Fibroblast of lung (primary cell): ENCODE data around the gene GJD4. TPM values are rescaled to one million over a fixed set of nuclear protein-coding genes. Genes with fewer than 3 reads are reported as not detected.

Experiments used
- DNase-seq, 2 donors: peaks; one replicate each; pipeline versions ENCODE4 v3.0.0 to v3.0.0-alpha.2; 2010; ENCODE audit warnings: low read depth in 2 of 2
- H2AFZ ChIP-seq: 2 replicates; pipeline ENCODE4 v1.5.1; 2012; ENCODE audit warnings: low read length, control low read depth, inconsistent platforms
- H3K27ac ChIP-seq: 2 replicates; pipeline ENCODE4 v1.5.1; 2011; ENCODE audit warnings: low read length, control low read depth; ENCODE audit not compliant: insufficient read depth
- H3K27me3 ChIP-seq: 2 replicates; pipeline ENCODE4 v1.5.1; 2011; ENCODE audit warnings: mild to moderate bottlenecking, low read length; ENCODE audit not compliant: control insufficient read depth, insufficient read depth
- H3K36me3 ChIP-seq: 2 replicates; pipeline ENCODE4 v1.5.1; 2011; ENCODE audit warnings: low read length; ENCODE audit not compliant: control insufficient read depth, insufficient read depth
- H3K4me1 ChIP-seq: 2 replicates; pipeline ENCODE4 v1.5.1; 2011; ENCODE audit warnings: low read length; ENCODE audit not compliant: control insufficient read depth, insufficient read depth; ENCODE audit errors: extremely low read depth
- H3K4me2 ChIP-seq: 2 replicates; pipeline ENCODE4 v1.5.1; 2011; ENCODE audit warnings: low read length, control low read depth; ENCODE audit not compliant: insufficient read depth; ENCODE audit errors: extremely low read depth
- H3K4me3 ChIP-seq, 4 experiments: fragments of 200-600 bp in 1 of 4; sonication (generic) in 1 of 4; replicated peaks in 1 of 4; 2 replicates each; pipeline ENCODE4 v1.5.1; 2011 to 2016; ENCODE audit warnings: low read length in 4 of 4, low read depth in 3 of 4, mild to moderate bottlenecking in 3 of 4, control low read depth in 2 of 4, inconsistent platforms in 1 of 4, mixed read lengths in 1 of 4; ENCODE audit not compliant: insufficient read depth in 1 of 4; ENCODE audit errors: control extremely low read depth in 1 of 4
- H3K79me2 ChIP-seq: 2 replicates; pipeline ENCODE4 v1.5.1; 2012; ENCODE audit warnings: mild to moderate bottlenecking, low read length, inconsistent platforms; ENCODE audit not compliant: control insufficient read depth, insufficient read depth
- H3K9ac ChIP-seq: 2 replicates; pipeline ENCODE4 v1.5.1; 2011; ENCODE audit warnings: mild to moderate bottlenecking, low read length, control low read depth; ENCODE audit not compliant: insufficient read depth
- H3K9me3 ChIP-seq: 2 replicates; pipeline ENCODE4 v1.5.1; 2012; ENCODE audit warnings: low read depth, low read length; ENCODE audit not compliant: control insufficient read depth, insufficient read depth
- H4K20me1 ChIP-seq: 2 replicates; pipeline ENCODE4 v1.5.1; 2011; ENCODE audit warnings: low read length; ENCODE audit not compliant: control insufficient read depth, insufficient read depth; ENCODE audit errors: extremely low read depth
- CTCF ChIP-seq, 2 donors: IDR thresholded peaks in 1 of 2; conservative IDR thresholded peaks in 1 of 2; 1 replicate in 1 of 2; 2 replicates in 1 of 2; pipeline ENCODE4 v1.5.1; 2011 to 2012; ENCODE audit warnings: low read length in 2 of 2, control low read depth in 1 of 2, inconsistent platforms in 1 of 2, low read depth in 1 of 2, mild to moderate bottlenecking in 1 of 2
- EZH2 ChIP-seq: IDR thresholded peaks from 2 replicates; pipeline ENCODE4 v1.5.1; 2012; ENCODE audit warnings: low read length, control low read depth, mild to moderate bottlenecking; ENCODE audit errors: missing control alignments
- polyA plus RNA-seq, 2 donors: library from polyadenylated mRNA; depleted of rRNA in 1 of 2; stranded (reverse) in 1 of 2; unstranded in 1 of 2; fragments of >200 nt; gene quantifications; 2 replicates each; pipeline ENCODE4 v1.2.1, GENCODE V29; 2011 to 2012; ENCODE audit warnings: missing spikeins in 1 of 2
- total RNA-seq: library from RNA; depleted of rRNA; stranded (reverse); fragments of >200 nt; gene quantifications from 2 replicates; pipeline ENCODE4 v1.2.1, GENCODE V29; 2014

Gene GJD4
- total and polyA plus RNA-seq, 2 donors (not counting 1 experiment from before 2014, with no cell fraction given) = 0.17 TPM; not detected in 1

- DNase-seq = no peak
- no peak overlapping the region for H2AFZ ChIP-seq
These were observed 28.4 kb upstream of the GJD4 start for GRCh38 chr10:35576730-35577129.

GRCh38 chr10:35577926-35578617 is 27.1 kb upstream of the GJD4 start:
- H3K4me1 ChIP-seq = no peaks in the 10 kb centered on the region
- no peak overlapping the region for H3K4me3 ChIP-seq
- H2AFZ ChIP-seq = no peak overlapping the region
- H3K27me3 ChIP-seq = no peaks in the 10 kb centered on the region
- H3K4me2 ChIP-seq = no peak overlapping the region
- no peaks in the 10 kb centered on the region for H3K36me3 ChIP-seq
- H3K9ac ChIP-seq = no peak overlapping the region
- no peak for TF ChIP-seq EZH2
- TF ChIP-seq CTCF (conservative IDR thresholded peaks at IDR 0.05 in 1 of 2, IDR thresholded peaks at IDR 0.05 in 1 of 2; ENCODE audit: low read depth in 1 of 2, low read length in 2 of 2) = no peak
- H3K9me3 ChIP-seq = no peaks in the 10 kb centered on the region
- DNase-seq = peak in 1 of 2 donors; percentile 62
- H4K20me1 ChIP-seq = no peaks in the 10 kb centered on the region
- H3K27ac ChIP-seq = no peak overlapping the region
- no peaks in the 10 kb centered on the region for H3K79me2 ChIP-seq

More at GRCh38 chr10:35576730-35577129, 28.4 kb upstream of the GJD4 start:
- Histone ChIP-seq H3K4me2 (no peak overlapping the region), H3K36me3 (no peaks in the 10 kb centered on the region), H3K9me3 (no peaks in the 10 kb centered on the region), H3K79me2 (no peaks in the 10 kb centered on the region), H3K4me1 (no peaks in the 10 kb centered on the region), H3K27me3 (no peaks in the 10 kb centered on the region), H3K9ac (no peak overlapping the region), H3K4me3 (no peak overlapping the region), H4K20me1 (no peaks in the 10 kb centered on the region), H3K27ac (no peak overlapping the region)
- no peak for TF ChIP-seq EZH2
- no peak for TF ChIP-seq CTCF (conservative IDR thresholded peaks at IDR 0.05 in 1 of 2, IDR thresholded peaks at IDR 0.05 in 1 of 2; ENCODE audit: low read depth in 1 of 2, low read length in 2 of 2)

- H3K27ac ChIP-seq = no peak overlapping the region
- TF ChIP-seq CTCF (conservative IDR thresholded peaks at IDR 0.05 in 1 of 2, IDR thresholded peaks at IDR 0.05 in 1 of 2; ENCODE audit: low read depth in 1 of 2, low read length in 2 of 2) (no peak), EZH2 (no peak)
These were observed 26.6 kb upstream of the GJD4 start for GRCh38 chr10:35578618-35578956.

More at GRCh38 chr10:35578618-35578956, 26.6 kb upstream of the GJD4 start:
- H3K9me3 ChIP-seq = no peaks in the 10 kb centered on the region
- H3K4me1 ChIP-seq = no peaks in the 10 kb centered on the region
- no peaks in the 10 kb centered on the region for H3K79me2 ChIP-seq
- H4K20me1 ChIP-seq = no peaks in the 10 kb centered on the region
- H3K9ac ChIP-seq = no peak overlapping the region
- no peak overlapping the region for H3K4me2 ChIP-seq
- H3K4me3 ChIP-seq = no peak overlapping the region
- no peak overlapping the region for H2AFZ ChIP-seq
- DNase-seq = no peak
- H3K36me3 ChIP-seq = no peaks in the 10 kb centered on the region
- H3K27me3 ChIP-seq = no peaks in the 10 kb centered on the region
